HEK293T (cell line): ENCODE results near the gene NFIA.

Experiments
- BHLHE40 ChIP-seq: fragments of 450-650 bp; IDR thresholded peaks from 2 replicates; pipeline ENCODE4 v1.6.1; 2016; ENCODE audit warnings: mild to moderate bottlenecking, moderate library complexity, borderline replicate concordance
- ELF4 ChIP-seq: fragments of 450-650 bp; IDR thresholded peaks from 2 replicates; pipeline ENCODE4 v1.6.1; 2017; ENCODE audit warnings: antibody characterized with exemption
- FOXA1 ChIP-seq: fragments of 450-650 bp; IDR thresholded peaks from 2 replicates; pipeline ENCODE4 v1.6.1; 2016; ENCODE audit warnings: mild to moderate bottlenecking
- FOXK2 ChIP-seq: fragments of 450-650 bp; IDR thresholded peaks from 2 replicates; pipeline ENCODE4 v1.6.1; 2016; ENCODE audit warnings: mild to moderate bottlenecking
- FOXM1 ChIP-seq: fragments of 450-650 bp; IDR thresholded peaks from 2 replicates; pipeline ENCODE4 v1.6.1; 2017; ENCODE audit warnings: mild to moderate bottlenecking, borderline replicate concordance
- L3MBTL2 ChIP-seq: fragments of 450-650 bp; conservative IDR thresholded peaks from 2 replicates; pipeline ENCODE4 v1.6.1; 2016; ENCODE audit warnings: mild to moderate bottlenecking
- LEF1 ChIP-seq: fragments of 450-650 bp; IDR thresholded peaks from 2 replicates; pipeline ENCODE4 v1.6.1; 2017; ENCODE audit warnings: mild to moderate bottlenecking, borderline replicate concordance
- NFRKB ChIP-seq: fragments of 450-650 bp; IDR thresholded peaks from 2 replicates; pipeline ENCODE4 v1.6.1; 2016; ENCODE audit warnings: mild to moderate bottlenecking, moderate library complexity
- PKNOX1 ChIP-seq: fragments of 450-650 bp; IDR thresholded peaks from 2 replicates; pipeline ENCODE4 v1.6.1; 2016
- SP1 ChIP-seq: fragments of 450-650 bp; IDR thresholded peaks from 2 replicates; pipeline ENCODE4 v1.6.1; 2017
- TARDBP ChIP-seq: fragments of 450-650 bp; IDR thresholded peaks from 2 replicates; pipeline ENCODE4 v1.6.1; 2016

GRCh38 chr1:61361931-61362330 lies 279.6 kb downstream of the NFIA start:
- no peak for TF ChIP-seq TARDBP
- TF ChIP-seq FOXK2: no peak
- TF ChIP-seq LEF1: no peak
- no peak for TF ChIP-seq NFRKB
- TF ChIP-seq BHLHE40: no peak
- no peak for TF ChIP-seq FOXM1
- TF ChIP-seq ELF4: no peak
- TF ChIP-seq SP1: no peak
- TF ChIP-seq L3MBTL2: no peak
- TF ChIP-seq FOXA1: no peak
- TF ChIP-seq PKNOX1: no peak
